Smooth muscle cell (in vitro differentiated cells): Measurements from ENCODE around the gene AGXT. TPM values are rescaled to one million over a fixed set of nuclear protein-coding genes. Genes with fewer than 3 reads are reported as not detected.

Experiments used
- DNase-seq: peaks from one replicate; lab custom pipeline; 2025; ENCODE audit not compliant: unreplicated experiment; lab: John Stamatoyannopoulos, UW
- H2AFZ ChIP-seq: fragments of 200-600 bp; sonication (generic); 2 replicates; pipeline ENCODE4 v1.6.0; 2016; ENCODE audit warnings: antibody characterized with exemption, low read depth, mild to moderate bottlenecking
- H3F3A ChIP-seq: fragments of 200-600 bp; sonication (generic); 2 replicates; pipeline ENCODE4 v1.6.0; 2017; ENCODE audit warnings: antibody characterized with exemption, low read depth
- H3K27ac ChIP-seq: fragments of 200-600 bp; sonication (generic); 2 replicates; pipeline ENCODE4 v1.5.1; 2016; ENCODE audit warnings: low read depth, mild to moderate bottlenecking
- H3K27me3 ChIP-seq: fragments of 200-600 bp; sonication (generic); 2 replicates; pipeline ENCODE4 v1.6.1; 2016; ENCODE audit warnings: low read depth, mild to moderate bottlenecking
- H3K36me3 ChIP-seq: fragments of 200-600 bp; sonication (generic); 2 replicates; pipeline ENCODE4 v1.5.1; 2016; ENCODE audit warnings: low read depth
- H3K4me1 ChIP-seq: fragments of 200-600 bp; sonication (generic); 2 replicates; pipeline ENCODE4 v1.5.1; 2016; ENCODE audit warnings: low read depth
- H3K4me2 ChIP-seq: fragments of 200-600 bp; sonication (generic); 2 replicates; pipeline ENCODE4 v1.6.0; 2016; ENCODE audit warnings: mild to moderate bottlenecking
- H3K4me3 ChIP-seq: fragments of 200-600 bp; sonication (generic); 2 replicates; pipeline ENCODE4 v1.5.1; 2016; ENCODE audit warnings: mild to moderate bottlenecking
- H3K79me2 ChIP-seq: fragments of 200-600 bp; sonication (generic); 2 replicates; pipeline ENCODE4 v1.6.0; 2016; ENCODE audit warnings: low read depth, mild to moderate bottlenecking
- H3K9ac ChIP-seq: fragments of 200-600 bp; sonication (generic); 2 replicates; pipeline ENCODE4 v1.6.0; 2016; ENCODE audit warnings: low read depth
- H3K9me3 ChIP-seq: fragments of 200-600 bp; sonication (generic); replicated peaks from 2 replicates; pipeline ENCODE4 v1.5.1; 2016; ENCODE audit warnings: low read depth
- H4K20me1 ChIP-seq: fragments of 200-600 bp; sonication (generic); 2 replicates; pipeline ENCODE4 v1.6.0; 2016; ENCODE audit warnings: low read depth
- CTCF ChIP-seq: fragments of 200-600 bp; sonication (generic); IDR thresholded peaks from 2 replicates; pipeline ENCODE4 v1.5.1; 2017; ENCODE audit warnings: borderline replicate concordance, mild to moderate bottlenecking, antibody characterized with exemption; ENCODE audit not compliant: insufficient read depth, poor library complexity, severe bottlenecking
- WGBS: methylation state at CpG from one replicate; pipeline ENCODE4 v1.1.7; 2016; ENCODE audit warnings: low lambda C conversion rate; 5-methylcytosine and 5-hydroxymethylcytosine counted together
- polyA plus RNA-seq: library from polyadenylated mRNA; unstranded; fragments of >200 nt; fragmentation: Nextera tagmentation; extraction: Ambion mirVana; gene quantifications from 2 replicates; pipeline ENCODE4 v1.2.1, GENCODE V29; 2016
- total RNA-seq: library from RNA; depleted of rRNA; stranded (reverse); fragments of >200 nt; gene quantifications from 2 replicates; pipeline ENCODE4 v1.2.3, GENCODE V29; 2014

The AGXT gene
- total and polyA plus RNA-seq, 2 experiments from 2014 or later = not detected

- peaks cover 16% of the 10 kb centered on the region for H3K4me1 ChIP-seq
- WGBS = under 1% methylated on average over 23 of the region's 64 CpGs
- peak overlapping the region; percentile 56 for H3K4me3 ChIP-seq
- H3K4me2 ChIP-seq = peak overlapping the region; percentile 82
- H3K27me3 ChIP-seq = peaks cover 71% of the 10 kb centered on the region
- no peaks in the 10 kb centered on the region for H3K79me2 ChIP-seq
- H3K9me3 ChIP-seq = no peaks in the 10 kb centered on the region
- no peak for TF ChIP-seq CTCF
- H4K20me1 ChIP-seq = no peaks in the 10 kb centered on the region
- peak overlapping the region; percentile 69 for H2AFZ ChIP-seq
- no peak overlapping the region for H3K27ac ChIP-seq
- H3K9ac ChIP-seq = no peak overlapping the region
- no peaks in the 10 kb centered on the region for H3K36me3 ChIP-seq
- no peak for DNase-seq
- no peaks in the 10 kb centered on the region for H3F3A ChIP-seq
Observed at GRCh38 chr2:240820607-240821428, 47.8 kb upstream of the AGXT start.

GRCh38 chr2:240821429-240821778 is 47.2 kb upstream of the AGXT start:
- 21% methylated on average over 7 of the region's 7 CpGs for WGBS

GRCh38 chr2:240822280-240822847 is 46.3 kb upstream of the AGXT start:
- no peaks in the 10 kb centered on the region for H3F3A ChIP-seq
- peaks cover 86% of the 10 kb centered on the region for H3K27me3 ChIP-seq
- no peak for TF ChIP-seq CTCF
- no peak overlapping the region for H3K9ac ChIP-seq
- no peaks in the 10 kb centered on the region for H3K36me3 ChIP-seq
- no peak overlapping the region for H3K4me2 ChIP-seq
- H3K4me3 ChIP-seq = no peak overlapping the region
- no peak overlapping the region for H2AFZ ChIP-seq
- H3K79me2 ChIP-seq = no peaks in the 10 kb centered on the region
- no peaks in the 10 kb centered on the region for H4K20me1 ChIP-seq
- H3K4me1 ChIP-seq = peaks cover 16% of the 10 kb centered on the region
- WGBS = 78% methylated on average over 4 of the region's 4 CpGs
- H3K27ac ChIP-seq = no peak overlapping the region
- DNase-seq = no peak
- H3K9me3 ChIP-seq = no peaks in the 10 kb centered on the region

More at GRCh38 chr2:240821429-240821778, 47.2 kb upstream of the AGXT start:
- no peaks in the 10 kb centered on the region for H3K79me2 ChIP-seq
- DNase-seq = no peak
- H3K4me1 ChIP-seq = peaks cover 16% of the 10 kb centered on the region
- no peaks in the 10 kb centered on the region for H3F3A ChIP-seq
- H4K20me1 ChIP-seq = no peaks in the 10 kb centered on the region
- H3K36me3 ChIP-seq = no peaks in the 10 kb centered on the region
- peak overlapping the region; percentile 56 for H3K4me3 ChIP-seq
- no peaks in the 10 kb centered on the region for H3K9me3 ChIP-seq
- H3K27ac ChIP-seq = no peak overlapping the region
- H2AFZ ChIP-seq = peak overlapping the region; percentile 69
- no peak for TF ChIP-seq CTCF
- H3K27me3 ChIP-seq = peaks cover 76% of the 10 kb centered on the region
- no peak overlapping the region for H3K9ac ChIP-seq
- peak overlapping the region; percentile 82 for H3K4me2 ChIP-seq
